ENCODE data around the gene HELT.

The HELT gene

DNA sequence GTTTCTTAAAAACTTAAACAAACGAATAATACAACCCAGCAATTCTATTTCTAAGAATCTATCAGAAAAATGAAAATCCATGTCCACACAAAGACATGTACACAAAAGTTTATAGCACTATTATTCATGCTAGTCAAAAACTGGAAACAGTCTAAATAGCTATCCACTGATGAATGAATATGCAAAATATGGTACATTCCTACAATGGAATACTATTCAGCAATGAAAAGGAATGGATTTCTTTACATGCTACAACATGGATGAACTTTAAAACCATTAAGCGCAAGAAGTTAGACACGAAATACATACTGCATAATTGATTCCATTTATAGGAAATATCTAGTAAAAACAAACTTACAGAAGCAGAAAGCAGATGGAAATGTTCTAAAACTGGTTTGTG, 43.3 kb downstream of the HELT start:
- TF ChIP-seq PPARA (CRISPR knock-in tag; IDR thresholded peaks at IDR 0.05; ENCODE audit: borderline replicate concordance): no peak
- no peak for TF ChIP-seq ZNF70 (CRISPR knock-in tag; IDR thresholded peaks at IDR 0.05)
- TF ChIP-seq, protein P1, sequence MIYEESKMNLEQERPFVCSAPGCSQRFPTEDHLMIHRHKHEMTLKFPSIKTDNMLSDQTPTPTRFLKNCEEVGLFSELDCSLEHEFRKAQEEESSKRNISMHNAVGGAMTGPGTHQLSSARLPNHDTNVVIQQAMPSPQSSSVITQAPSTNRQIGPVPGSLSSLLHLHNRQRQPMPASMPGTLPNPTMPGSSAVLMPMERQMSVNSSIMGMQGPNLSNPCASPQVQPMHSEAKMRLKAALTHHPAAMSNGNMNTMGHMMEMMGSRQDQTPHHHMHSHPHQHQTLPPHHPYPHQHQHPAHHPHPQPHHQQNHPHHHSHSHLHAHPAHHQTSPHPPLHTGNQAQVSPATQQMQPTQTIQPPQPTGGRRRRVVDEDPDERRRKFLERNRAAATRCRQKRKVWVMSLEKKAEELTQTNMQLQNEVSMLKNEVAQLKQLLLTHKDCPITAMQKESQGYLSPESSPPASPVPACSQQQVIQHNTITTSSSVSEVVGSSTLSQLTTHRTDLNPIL (CRISPR knock-in tag; IDR thresholded peaks at IDR 0.05; ENCODE audit: low read depth): no peak
- no peak for TF ChIP-seq BACH2 (CRISPR knock-in tag; IDR thresholded peaks at IDR 0.05; ENCODE audit: borderline replicate concordance)
- TF ChIP-seq GLIS3 (CRISPR knock-in tag; IDR thresholded peaks at IDR 0.05): no peak
- TF ChIP-seq ESRRG (CRISPR knock-in tag; IDR thresholded peaks at IDR 0.05): no peak
- TF ChIP-seq ARNTL (CRISPR knock-in tag; IDR thresholded peaks at IDR 0.05; ENCODE audit: borderline replicate concordance, low read depth): no peak
- TF ChIP-seq, protein P2, sequence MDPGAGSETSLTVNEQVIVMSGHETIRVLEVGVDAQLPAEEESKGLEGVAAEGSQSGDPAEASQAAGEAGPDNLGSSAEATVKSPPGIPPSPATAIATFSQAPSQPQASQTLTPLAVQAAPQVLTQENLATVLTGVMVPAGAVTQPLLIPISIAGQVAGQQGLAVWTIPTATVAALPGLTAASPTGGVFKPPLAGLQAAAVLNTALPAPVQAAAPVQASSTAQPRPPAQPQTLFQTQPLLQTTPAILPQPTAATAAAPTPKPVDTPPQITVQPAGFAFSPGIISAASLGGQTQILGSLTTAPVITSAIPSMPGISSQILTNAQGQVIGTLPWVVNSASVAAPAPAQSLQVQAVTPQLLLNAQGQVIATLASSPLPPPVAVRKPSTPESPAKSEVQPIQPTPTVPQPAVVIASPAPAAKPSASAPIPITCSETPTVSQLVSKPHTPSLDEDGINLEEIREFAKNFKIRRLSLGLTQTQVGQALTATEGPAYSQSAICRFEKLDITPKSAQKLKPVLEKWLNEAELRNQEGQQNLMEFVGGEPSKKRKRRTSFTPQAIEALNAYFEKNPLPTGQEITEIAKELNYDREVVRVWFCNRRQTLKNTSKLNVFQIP (CRISPR knock-in tag; IDR thresholded peaks at IDR 0.05; ENCODE audit: borderline replicate concordance, low read depth): no peak
- no peak for TF ChIP-seq ZNF565 (CRISPR knock-in tag; conservative IDR thresholded peaks at IDR 0.05; ENCODE audit: low read depth)
- TF ChIP-seq, protein P3, sequence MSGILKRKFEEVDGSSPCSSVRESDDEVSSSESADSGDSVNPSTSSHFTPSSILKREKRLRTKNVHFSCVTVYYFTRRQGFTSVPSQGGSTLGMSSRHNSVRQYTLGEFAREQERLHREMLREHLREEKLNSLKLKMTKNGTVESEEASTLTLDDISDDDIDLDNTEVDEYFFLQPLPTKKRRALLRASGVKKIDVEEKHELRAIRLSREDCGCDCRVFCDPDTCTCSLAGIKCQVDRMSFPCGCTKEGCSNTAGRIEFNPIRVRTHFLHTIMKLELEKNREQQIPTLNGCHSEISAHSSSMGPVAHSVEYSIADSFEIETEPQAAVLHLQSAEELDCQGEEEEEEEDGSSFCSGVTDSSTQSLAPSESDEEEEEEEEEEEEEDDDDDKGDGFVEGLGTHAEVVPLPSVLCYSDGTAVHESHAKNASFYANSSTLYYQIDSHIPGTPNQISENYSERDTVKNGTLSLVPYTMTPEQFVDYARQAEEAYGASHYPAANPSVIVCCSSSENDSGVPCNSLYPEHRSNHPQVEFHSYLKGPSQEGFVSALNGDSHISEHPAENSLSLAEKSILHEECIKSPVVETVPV (CRISPR knock-in tag; IDR thresholded peaks at IDR 0.05): no peak
- TF ChIP-seq ISL1 (CRISPR knock-in tag; IDR thresholded peaks at IDR 0.05): no peak
- TF ChIP-seq, protein P4, sequence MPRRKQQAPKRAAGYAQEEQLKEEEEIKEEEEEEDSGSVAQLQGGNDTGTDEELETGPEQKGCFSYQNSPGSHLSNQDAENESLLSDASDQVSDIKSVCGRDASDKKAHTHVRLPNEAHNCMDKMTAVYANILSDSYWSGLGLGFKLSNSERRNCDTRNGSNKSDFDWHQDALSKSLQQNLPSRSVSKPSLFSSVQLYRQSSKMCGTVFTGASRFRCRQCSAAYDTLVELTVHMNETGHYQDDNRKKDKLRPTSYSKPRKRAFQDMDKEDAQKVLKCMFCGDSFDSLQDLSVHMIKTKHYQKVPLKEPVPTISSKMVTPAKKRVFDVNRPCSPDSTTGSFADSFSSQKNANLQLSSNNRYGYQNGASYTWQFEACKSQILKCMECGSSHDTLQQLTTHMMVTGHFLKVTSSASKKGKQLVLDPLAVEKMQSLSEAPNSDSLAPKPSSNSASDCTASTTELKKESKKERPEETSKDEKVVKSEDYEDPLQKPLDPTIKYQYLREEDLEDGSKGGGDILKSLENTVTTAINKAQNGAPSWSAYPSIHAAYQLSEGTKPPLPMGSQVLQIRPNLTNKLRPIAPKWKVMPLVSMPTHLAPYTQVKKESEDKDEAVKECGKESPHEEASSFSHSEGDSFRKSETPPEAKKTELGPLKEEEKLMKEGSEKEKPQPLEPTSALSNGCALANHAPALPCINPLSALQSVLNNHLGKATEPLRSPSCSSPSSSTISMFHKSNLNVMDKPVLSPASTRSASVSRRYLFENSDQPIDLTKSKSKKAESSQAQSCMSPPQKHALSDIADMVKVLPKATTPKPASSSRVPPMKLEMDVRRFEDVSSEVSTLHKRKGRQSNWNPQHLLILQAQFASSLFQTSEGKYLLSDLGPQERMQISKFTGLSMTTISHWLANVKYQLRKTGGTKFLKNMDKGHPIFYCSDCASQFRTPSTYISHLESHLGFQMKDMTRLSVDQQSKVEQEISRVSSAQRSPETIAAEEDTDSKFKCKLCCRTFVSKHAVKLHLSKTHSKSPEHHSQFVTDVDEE (CRISPR knock-in tag; IDR thresholded peaks at IDR 0.05): no peak
- TF ChIP-seq, protein P5, sequence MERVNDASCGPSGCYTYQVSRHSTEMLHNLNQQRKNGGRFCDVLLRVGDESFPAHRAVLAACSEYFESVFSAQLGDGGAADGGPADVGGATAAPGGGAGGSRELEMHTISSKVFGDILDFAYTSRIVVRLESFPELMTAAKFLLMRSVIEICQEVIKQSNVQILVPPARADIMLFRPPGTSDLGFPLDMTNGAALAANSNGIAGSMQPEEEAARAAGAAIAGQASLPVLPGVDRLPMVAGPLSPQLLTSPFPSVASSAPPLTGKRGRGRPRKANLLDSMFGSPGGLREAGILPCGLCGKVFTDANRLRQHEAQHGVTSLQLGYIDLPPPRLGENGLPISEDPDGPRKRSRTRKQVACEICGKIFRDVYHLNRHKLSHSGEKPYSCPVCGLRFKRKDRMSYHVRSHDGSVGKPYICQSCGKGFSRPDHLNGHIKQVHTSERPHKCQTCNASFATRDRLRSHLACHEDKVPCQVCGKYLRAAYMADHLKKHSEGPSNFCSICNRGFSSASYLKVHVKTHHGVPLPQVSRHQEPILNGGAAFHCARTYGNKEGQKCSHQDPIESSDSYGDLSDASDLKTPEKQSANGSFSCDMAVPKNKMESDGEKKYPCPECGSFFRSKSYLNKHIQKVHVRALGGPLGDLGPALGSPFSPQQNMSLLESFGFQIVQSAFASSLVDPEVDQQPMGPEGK (CRISPR knock-in tag; IDR thresholded peaks at IDR 0.05; ENCODE audit: borderline replicate concordance): no peak
- no peak for TF ChIP-seq ZNF8 (CRISPR knock-in tag; IDR thresholded peaks at IDR 0.05)
- TF ChIP-seq RARB (CRISPR knock-in tag; IDR thresholded peaks at IDR 0.05): no peak
- no peak for TF ChIP-seq SNAI2 (CRISPR knock-in tag; IDR thresholded peaks at IDR 0.05)
- no peak for TF ChIP-seq ZFP30 (CRISPR knock-in tag; IDR thresholded peaks at IDR 0.05)
- no peak for TF ChIP-seq ZFP3 (CRISPR knock-in tag; IDR thresholded peaks at IDR 0.05)
- TF ChIP-seq ZC3H10 (CRISPR knock-in tag; IDR thresholded peaks at IDR 0.05): no peak
- ATAC-seq: no peak

DNA sequence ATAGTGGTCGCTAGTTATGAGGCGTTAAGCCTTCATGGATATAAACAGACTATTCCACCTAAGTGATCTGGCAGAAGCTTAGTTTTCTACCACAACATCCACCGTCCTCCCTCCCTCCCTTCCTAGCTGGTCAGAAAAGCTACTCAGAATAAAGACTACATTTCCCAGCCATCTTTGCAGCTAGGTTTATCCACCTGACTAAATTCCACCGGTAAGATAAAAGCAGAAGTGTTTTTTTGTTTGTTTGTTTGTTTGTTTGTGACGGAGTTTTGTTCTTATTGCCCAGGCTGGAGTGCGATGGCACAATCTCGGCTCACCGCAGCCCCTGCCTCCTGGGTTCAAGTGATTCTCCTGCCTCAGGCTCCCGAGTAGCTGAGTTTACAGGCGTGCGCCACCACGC, 44.3 kb downstream of the HELT start:
- no peak for TF ChIP-seq OSR1 (CRISPR knock-in tag; IDR thresholded peaks at IDR 0.05)
- TF ChIP-seq ZFP30 (CRISPR knock-in tag; IDR thresholded peaks at IDR 0.05): no peak
- no peak for TF ChIP-seq TCF4 (CRISPR knock-in tag; IDR thresholded peaks at IDR 0.05; ENCODE audit: borderline replicate concordance)
- TF ChIP-seq, protein P4 (CRISPR knock-in tag; IDR thresholded peaks at IDR 0.05): no peak
- no peak for TF ChIP-seq ARNTL (CRISPR knock-in tag; IDR thresholded peaks at IDR 0.05; ENCODE audit: borderline replicate concordance, low read depth)
- TF ChIP-seq ZFP3 (CRISPR knock-in tag; IDR thresholded peaks at IDR 0.05): no peak
- TF ChIP-seq, protein P3 (CRISPR knock-in tag; IDR thresholded peaks at IDR 0.05): no peak
- no peak for TF ChIP-seq ZNF565 (CRISPR knock-in tag; conservative IDR thresholded peaks at IDR 0.05; ENCODE audit: low read depth)
- no peak for TF ChIP-seq ISL1 (CRISPR knock-in tag; IDR thresholded peaks at IDR 0.05)
- ATAC-seq: no peak
